OCI-LY3 (cell line): Measurements from ENCODE around the gene ALOX15.

Experiments
- H2AFZ ChIP-seq: fragments of 200-600, 300-600 bp; shearing (Covaris generic); 2 replicates; pipeline ENCODE4 v1.6.0; 2014; ENCODE audit warnings: antibody characterized with exemption, low read depth, low read length
- H3K27ac ChIP-seq: fragments of 200-600, 300-600 bp; sonication (generic); 2 replicates; pipeline ENCODE4 v1.5.1; 2014; ENCODE audit warnings: mild to moderate bottlenecking, low read length, moderate library complexity, mixed read lengths
- H3K27me3 ChIP-seq: fragments of 200-600, 300-600 bp; sonication (generic); 2 replicates; pipeline ENCODE4 v1.6.1; 2014; ENCODE audit warnings: low read depth, low read length, mixed read lengths
- H3K36me3 ChIP-seq: fragments of 200-600, 300-600 bp; sonication (generic); replicated peaks from 2 replicates; pipeline ENCODE3; 2014; ENCODE audit warnings: low read depth, low read length, mixed read lengths
- H3K4me1 ChIP-seq: fragments of 300-600, 200-600 bp; sonication (generic); 2 replicates; pipeline ENCODE4 v1.6.1; 2014; ENCODE audit warnings: low read length, mixed read lengths
- H3K4me2 ChIP-seq: fragments of 200-600, 300-600 bp; sonication (generic); 2 replicates; pipeline ENCODE4 v1.6.1; 2014; ENCODE audit warnings: low read length, mixed read lengths
- H3K4me3 ChIP-seq: fragments of 300-600, 200-600 bp; sonication (generic); 2 replicates; pipeline ENCODE4 v1.5.1; 2014; ENCODE audit warnings: antibody characterized with exemption, mild to moderate bottlenecking, low read length, moderate library complexity
- H3K79me2 ChIP-seq: fragments of 300-600, 200-600 bp; shearing (Covaris generic); 2 replicates; pipeline ENCODE4 v1.6.1; 2014; ENCODE audit warnings: mild to moderate bottlenecking, low read length, mixed read lengths
- H3K9ac ChIP-seq: fragments of 300-600, 200-600 bp; shearing (Covaris generic); 2 replicates; pipeline ENCODE4 v1.6.0; 2014; ENCODE audit warnings: mild to moderate bottlenecking, low read length, moderate library complexity
- H3K9me3 ChIP-seq: fragments of 200-600, 300-600 bp; shearing (Covaris generic); 2 replicates; pipeline ENCODE4 v1.6.1; 2014; ENCODE audit warnings: low read length, mixed read lengths; ENCODE audit not compliant: insufficient read depth
- H4K20me1 ChIP-seq: fragments of 200-600, 300-600 bp; sonication (generic); 2 replicates; pipeline ENCODE4 v1.6.1; 2016; ENCODE audit warnings: low read length, mixed read lengths; ENCODE audit not compliant: insufficient read depth
- CTCF ChIP-seq: fragments of 200-600, 300-600 bp; sonication (generic); IDR thresholded peaks from 2 replicates; pipeline ENCODE4 v1.5.1; 2014; ENCODE audit warnings: antibody characterized with exemption, low read length, low read depth
- EZH2phosphoT487 ChIP-seq: fragments of 200-600 bp; shearing (Covaris generic); IDR thresholded peaks from 2 replicates; pipeline ENCODE4 v1.6.1; 2018; ENCODE audit warnings: antibody characterized with exemption, mixed run types, low read depth

The ALOX15 gene

GRCh38 chr17:4673986-4674684, 32.7 kb upstream of the ALOX15 start:
- Histone ChIP-seq H4K20me1 (no peaks in the 10 kb centered on the region), H3K9ac (no peak overlapping the region), H3K4me3 (no peak overlapping the region), H3K4me2 (no peak overlapping the region), H3K9me3 (no peaks in the 10 kb centered on the region), H2AFZ (no peak overlapping the region), H3K27me3 (no peaks in the 10 kb centered on the region), H3K79me2 (no peaks in the 10 kb centered on the region), H3K27ac (no peak overlapping the region), H3K36me3 (peaks cover 15% of the 10 kb centered on the region), H3K4me1 (no peaks in the 10 kb centered on the region)
- TF ChIP-seq EZH2phosphoT487 (no peak), CTCF (no peak)

- peaks cover 13% of the 10 kb centered on the region for H3K36me3 ChIP-seq
- H3K9me3 ChIP-seq, result no peaks in the 10 kb centered on the region
- H4K20me1 ChIP-seq, result no peaks in the 10 kb centered on the region
- no peak overlapping the region for H3K4me2 ChIP-seq
- H3K27ac ChIP-seq, result no peak overlapping the region
- H3K27me3 ChIP-seq, result no peaks in the 10 kb centered on the region
- TF ChIP-seq EZH2phosphoT487 (no peak), CTCF (no peak)
- no peak overlapping the region for H3K4me3 ChIP-seq
- no peaks in the 10 kb centered on the region for H3K79me2 ChIP-seq
- no peak overlapping the region for H3K9ac ChIP-seq
- H2AFZ ChIP-seq, result no peak overlapping the region
- no peaks in the 10 kb centered on the region for H3K4me1 ChIP-seq
These were observed 31.7 kb upstream of the ALOX15 start for GRCh38 chr17:4673169-4673568.

- Histone ChIP-seq H4K20me1 (no peaks in the 10 kb centered on the region), H3K79me2 (no peaks in the 10 kb centered on the region), H3K9ac (no peak overlapping the region), H3K4me3 (no peak overlapping the region), H3K27ac (no peak overlapping the region), H3K4me2 (no peak overlapping the region), H3K4me1 (no peaks in the 10 kb centered on the region), H3K36me3 (peaks cover 13% of the 10 kb centered on the region), H3K9me3 (no peaks in the 10 kb centered on the region), H3K27me3 (no peaks in the 10 kb centered on the region), H2AFZ (no peak overlapping the region)
- TF ChIP-seq EZH2phosphoT487, result no peak
- TF ChIP-seq CTCF, result no peak
These were observed 31.3 kb upstream of the ALOX15 start for GRCh38 chr17:4672751-4673150.

GRCh38 chr17:4672055-4672630, 30.7 kb upstream of the ALOX15 start:
- no peaks in the 10 kb centered on the region for H4K20me1 ChIP-seq
- no peak overlapping the region for H3K27ac ChIP-seq
- no peak overlapping the region for H3K4me2 ChIP-seq
- H3K27me3 ChIP-seq, result no peaks in the 10 kb centered on the region
- H3K79me2 ChIP-seq, result no peaks in the 10 kb centered on the region
- peaks cover 13% of the 10 kb centered on the region for H3K36me3 ChIP-seq
- TF ChIP-seq EZH2phosphoT487 (no peak), CTCF (no peak)
- H3K9ac ChIP-seq, result no peak overlapping the region
- H3K9me3 ChIP-seq, result no peaks in the 10 kb centered on the region
- no peaks in the 10 kb centered on the region for H3K4me1 ChIP-seq
- H2AFZ ChIP-seq, result no peak overlapping the region
- no peak overlapping the region for H3K4me3 ChIP-seq
